K562 (cell line): Measurements from ENCODE around the gene ZNF646. TPM values are rescaled to one million over a fixed set of nuclear protein-coding genes. Genes with fewer than 3 reads are reported as not detected.

Experiments
- AFF4 ChIP-seq: sonication (generic); formaldehyde crosslinking; IDR thresholded peaks from 2 replicates; pipeline ENCODE4 v1.8.0; 2023; ENCODE audit warnings: mild to moderate bottlenecking, missing genetic modification reagents
- E2F8 ChIP-seq: fragments of 450-650 bp; IDR thresholded peaks from 2 replicates; pipeline ENCODE4 v1.7.1; 2018; ENCODE audit warnings: mild to moderate bottlenecking, low read depth; ENCODE audit not compliant: partially characterized antibody
- HDAC2 ChIP-seq: fragments of 450-650 bp; IDR thresholded peaks from 2 replicates; pipeline ENCODE4 v1.6.1; 2016; ENCODE audit warnings: mild to moderate bottlenecking
- JUNB ChIP-seq: fragments of 450-650 bp; formaldehyde crosslinking; conservative IDR thresholded peaks from 2 replicates; pipeline ENCODE4 v1.4.0; 2020; ENCODE audit warnings: mild to moderate bottlenecking
- MEF2A ChIP-seq: IDR thresholded peaks from 2 replicates; pipeline ENCODE4 v1.6.1; 2011; ENCODE audit warnings: low read depth, mild to moderate bottlenecking, low read length, moderate library complexity; ENCODE audit not compliant: control insufficient read depth
- MYBL2 ChIP-seq, 2 experiments: fragments of 450-650 bp in 1 of 2; sonication (generic) in 1 of 2; formaldehyde crosslinking in 1 of 2; IDR thresholded peaks; 2 replicates each; pipeline versions ENCODE4 v1.6.1 to v1.8.1; 2017 to 2022; ENCODE audit warnings: borderline replicate concordance in 1 of 2, inconsistent platforms in 1 of 2, low read depth in 1 of 2, mild to moderate bottlenecking in 1 of 2, missing genetic modification reagents in 1 of 2, moderate library complexity in 1 of 2
- NFRKB ChIP-seq: fragments of 450-650 bp; IDR thresholded peaks from 2 replicates; pipeline ENCODE4 v1.6.1; 2016; ENCODE audit warnings: low read depth
- NR2F6 ChIP-seq: fragments of 450-650 bp; formaldehyde crosslinking; IDR thresholded peaks from 2 replicates; pipeline ENCODE4 v1.4.0; 2020; ENCODE audit warnings: mild to moderate bottlenecking
- PHTF2 ChIP-seq: fragments of 250-450 bp; sonication (Bioruptor Pico); IDR thresholded peaks from 2 replicates; pipeline ENCODE4 v1.5.0; 2021; ENCODE audit warnings: mild to moderate bottlenecking
- POLR2G ChIP-seq: fragments of 200-400 bp; formaldehyde crosslinking; IDR thresholded peaks from 2 replicates; pipeline ENCODE4 v1.6.1; 2017; ENCODE audit warnings: low read depth, mild to moderate bottlenecking, antibody characterized with exemption, low read length, moderate library complexity
- SIN3A ChIP-seq, 2 experiments: fragments of 150-350 bp in 1 of 2; IDR thresholded peaks; 2 replicates each; pipeline ENCODE4 v1.6.1; 2011 to 2016; ENCODE audit warnings: borderline replicate concordance in 2 of 2, low read depth in 2 of 2, low read length in 2 of 2, mild to moderate bottlenecking in 2 of 2, moderate library complexity in 2 of 2; ENCODE audit not compliant: control insufficient read depth in 1 of 2
- SMARCB1 ChIP-seq: IDR thresholded peaks from 2 replicates; pipeline ENCODE4 v1.6.1; 2011; ENCODE audit warnings: improper control_type of control experiment, low read depth; ENCODE audit not compliant: insufficient read length
- USF2 ChIP-seq: sonication (generic); formaldehyde crosslinking; IDR thresholded peaks from 2 replicates; pipeline ENCODE4 v1.5.0; 2020; ENCODE audit warnings: missing genetic modification reagents
- WHSC1 ChIP-seq: IDR thresholded peaks from one replicate; pipeline ENCODE4 v1.6.1; 2012; ENCODE audit warnings: low read length, control low read depth, inconsistent platforms
- ZBTB43 ChIP-seq: sonication (generic); formaldehyde crosslinking; IDR thresholded peaks from 2 replicates; pipeline ENCODE4 v1.8.0; 2023; ENCODE audit warnings: mild to moderate bottlenecking, missing genetic modification reagents
- ZNF232 ChIP-seq: sonication (generic); formaldehyde crosslinking; IDR thresholded peaks from 2 replicates; pipeline ENCODE4 v1.8.0; 2022; ENCODE audit warnings: mild to moderate bottlenecking, missing genetic modification reagents
- ZNF551 ChIP-seq: fragments of 250-450 bp; sonication (Bioruptor Pico); IDR thresholded peaks from 2 replicates; pipeline ENCODE4 v1.5.0; 2021; ENCODE audit warnings: mild to moderate bottlenecking, moderate library complexity
- polyA plus RNA-seq, 8 experiments: library from polyadenylated mRNA; depleted of rRNA in 4 of 8; stranded (reverse) in 5 of 8; unstranded in 3 of 8; fragments of >200 nt; fragmentation: Nextera tagmentation in 2 of 8; fragmentation: Illumina TruSeq in 1 of 8; extraction: Ambion mirVana in 2 of 8; extraction: Trizol in 1 of 8; gene quantifications; 2 replicates each; pipeline versions ENCODE4 v1.2.1 to v1.2.3, GENCODE V29; 2011 to 2014; ENCODE audit warnings: inconsistent platforms in 1 of 8, missing spikeins in 1 of 8
- total RNA-seq, 7 experiments: library from RNA; depleted of rRNA in 6 of 7; stranded (reverse); fragments of >200 nt in 6 of 7; fragmentation: Illumina TruSeq in 2 of 7; extraction: Trizol in 2 of 7; gene quantifications; 2 replicates each; pipeline versions ENCODE4 v1.2.1 to v1.2.3, GENCODE V29; 2011 to 2021; ENCODE audit warnings: low replicate concordance in 1 of 7

ZNF646 gene
- total and polyA plus RNA-seq, 9 of the 15 experiments (the other 6 are each of a cell fraction or from before 2014, with no cell fraction given), result 0.08 to 20.6 (median 8.0) TPM

GRCh38 chr16:31032736-31033708 lies 41.2 kb upstream of the ZNF646 start, which contains the start of gene STX4 (continued):
- TF ChIP-seq AFF4 (CRISPR knock-in tag), result peak; percentile 77; the same call in 1 of the 2 replicates
- TF ChIP-seq MEF2A, result peak; percentile 58; the same call in 1 of the 2 replicates
- TF ChIP-seq ZNF551, result no peak
- no peak for TF ChIP-seq ZBTB43 (CRISPR knock-in tag)
- no peak for TF ChIP-seq WHSC1
- peak; percentile 25 to 82; a peak in 1 of 4 replicates for TF ChIP-seq SIN3A (IDR thresholded peaks at IDR 0.05; ENCODE audit: borderline replicate concordance in 2 of 2, control insufficient read depth in 1 of 2, low read depth in 2 of 2, low read length in 2 of 2)
- TF ChIP-seq JUNB (CRISPR knock-in tag), result no peak
- no peak for TF ChIP-seq NR2F6 (CRISPR knock-in tag)
- peak; percentile 49; the same call in 1 of the 2 replicates for TF ChIP-seq NFRKB
- TF ChIP-seq HDAC2, result peak; percentile 86; the same call in 1 of the 2 replicates
- TF ChIP-seq SMARCB1, result no peak
- peak; percentile 94 for TF ChIP-seq E2F8
- no peak; the same call in 1 of the 2 replicates for TF ChIP-seq ZNF232 (CRISPR knock-in tag)
- no peak; the same call in 1 of the 2 replicates for TF ChIP-seq MYBL2 (IDR thresholded peaks at IDR 0.05; ENCODE audit: low read depth)
- TF ChIP-seq MYBL2 (CRISPR knock-in tag; IDR thresholded peaks at IDR 0.05; ENCODE audit: borderline replicate concordance), result no peak
- TF ChIP-seq PHTF2 (CRISPR knock-in tag), result no peak
- peak; percentile 83 for TF ChIP-seq POLR2G
- peak; percentile 99 for TF ChIP-seq USF2 (CRISPR knock-in tag)
